Stimulated activated CD8-positive, alpha-beta memory T cell treated with anti-CD3 and anti-CD28 coated beads, Interleukin-12 subunit alpha, Interleukin-12 subunit beta, amount 100 ng/mL, for 24 hours (primary cell): ENCODE data around the gene PPP2R2C.

Experiments used
- DNase-seq: peaks from one replicate; pipeline ENCODE4 v3.0.0-alpha.2; 2020; ENCODE audit errors: extremely low read depth

PPP2R2C gene

DNA sequence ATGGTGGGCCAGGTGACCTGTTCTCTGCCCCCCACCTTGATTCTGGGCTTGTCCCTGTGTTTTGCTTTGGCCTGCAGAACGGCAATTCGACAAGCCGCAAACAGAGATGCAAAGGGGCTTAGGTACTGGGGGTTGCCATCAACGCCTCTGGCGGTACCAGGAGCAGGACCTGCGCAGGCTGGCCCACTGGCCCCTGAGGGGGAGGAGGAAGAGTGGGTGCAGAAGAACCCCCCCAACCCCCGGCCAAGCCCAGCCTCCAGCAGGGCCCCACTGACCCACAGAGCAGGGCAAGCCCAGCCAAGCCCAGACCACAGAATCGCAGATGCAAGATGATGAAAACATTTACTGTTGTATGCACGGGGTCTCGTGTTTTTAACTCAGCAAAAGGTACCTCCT is 89.4 kb downstream of the PPP2R2C start:
- DNase-seq, result no peak

DNA sequence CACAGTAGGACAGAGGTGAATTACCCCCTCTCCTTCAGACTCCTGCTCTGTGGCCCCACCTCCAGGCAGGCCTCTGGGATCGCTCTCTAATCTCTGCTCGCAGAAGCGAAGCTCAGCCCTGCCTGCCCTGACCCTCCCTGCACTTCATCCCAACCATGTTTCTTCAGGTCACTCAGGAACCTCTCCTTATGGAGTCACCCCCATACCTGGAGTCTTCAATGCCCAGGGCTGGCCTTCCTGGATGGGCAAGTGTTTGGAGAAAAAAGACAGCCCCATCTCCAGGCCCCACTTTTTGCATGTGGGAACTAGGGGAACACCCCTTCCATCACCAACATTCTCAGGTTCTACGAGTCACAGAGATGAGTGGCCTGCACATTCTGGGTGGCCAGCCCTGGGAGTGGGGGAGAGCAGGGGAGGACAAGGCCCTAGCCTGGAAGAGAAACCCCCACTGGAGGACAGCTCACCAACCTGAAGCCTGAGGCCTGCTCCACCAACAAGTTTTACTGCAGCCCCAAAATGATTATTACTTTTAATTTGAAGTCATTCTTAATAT is 90.8 kb downstream of the PPP2R2C start:
- no peak for DNase-seq

GRCh38 chr4:6380746-6381410 is 91.5 kb downstream of the PPP2R2C start:
- no peak for DNase-seq

GRCh38 chr4:6379767-6380745 is 92.4 kb downstream of the PPP2R2C start:
- no peak for DNase-seq

GRCh38 chr4:6378493-6379445 is 93.6 kb downstream of the PPP2R2C start:
- DNase-seq, result no peak

DNA sequence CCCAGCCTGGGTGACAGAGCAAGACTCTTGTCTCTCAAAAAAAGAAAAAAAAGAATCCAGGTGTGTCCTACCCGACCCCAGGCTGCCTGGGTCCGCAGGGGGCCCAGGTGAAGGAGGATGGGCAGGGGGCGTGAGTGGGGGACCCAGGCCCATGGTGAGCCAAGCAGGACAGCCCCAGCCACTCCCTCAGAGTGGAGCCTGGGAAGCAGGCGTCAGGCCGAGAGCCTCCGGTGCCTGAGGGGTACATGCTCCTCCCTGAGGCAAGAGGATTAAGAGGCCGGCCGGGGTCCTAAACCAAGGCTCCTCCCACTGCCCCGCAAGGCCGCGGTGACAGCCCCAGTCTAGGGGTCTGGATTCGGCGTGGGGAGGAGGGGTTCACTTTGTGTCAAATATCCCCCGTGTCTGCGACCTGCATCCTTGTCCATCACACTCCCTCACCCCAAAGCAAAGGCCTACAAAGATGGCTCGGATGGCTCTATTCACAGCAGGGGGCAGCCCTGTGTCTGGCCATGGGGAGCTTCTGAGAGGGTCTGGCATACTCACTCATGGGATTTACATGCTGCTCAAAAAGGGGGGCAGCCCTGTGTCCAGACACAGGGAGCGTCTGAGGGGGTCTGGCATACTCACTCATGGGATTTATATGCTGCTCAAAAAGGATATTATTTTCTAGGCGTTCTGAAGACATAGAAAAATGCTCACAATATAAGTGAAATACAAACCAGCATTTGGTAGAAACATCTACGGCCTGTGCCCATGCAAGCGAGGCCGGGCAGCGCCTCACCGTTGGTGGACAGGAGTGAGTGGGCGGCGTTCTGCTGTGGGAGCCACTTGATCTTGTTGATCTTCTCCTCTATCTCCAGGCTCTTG is 94.6 kb downstream of the PPP2R2C start:
- DNase-seq, result no peak

DNA sequence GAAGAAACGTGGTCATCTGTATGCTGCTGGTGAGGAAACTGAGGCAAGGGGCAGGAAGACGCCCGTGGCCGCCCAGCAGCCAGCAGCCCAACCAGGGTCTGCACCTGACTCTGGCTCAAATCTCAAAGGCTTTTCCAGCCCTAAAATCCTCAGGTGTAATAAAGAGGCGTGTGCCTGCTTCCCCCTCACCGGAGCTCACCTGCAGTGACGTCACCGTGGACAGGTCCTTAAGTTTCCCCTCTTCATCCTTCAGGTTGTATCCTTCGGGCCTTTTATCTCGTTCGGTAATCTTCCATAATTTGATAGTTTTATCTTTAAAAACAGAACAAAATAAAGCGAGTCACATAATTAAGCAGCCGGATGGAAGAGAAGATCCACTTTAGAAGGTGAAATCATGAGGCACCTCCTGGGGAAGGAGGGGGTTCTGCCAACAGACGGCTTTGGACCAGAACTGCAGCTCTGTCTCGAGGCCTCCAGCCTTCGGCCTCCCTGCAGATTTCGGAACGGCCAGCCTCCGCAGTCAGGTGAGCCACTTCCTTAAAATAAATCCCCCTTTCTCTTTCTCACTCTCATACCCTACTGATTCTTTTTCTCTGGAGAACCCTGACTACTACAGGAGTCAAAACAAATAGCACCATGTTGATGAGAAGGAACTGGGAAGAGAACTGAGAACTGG is 96.7 kb downstream of the PPP2R2C start:
- DNase-seq, result no peak

- no peak for DNase-seq
These were observed 97.8 kb downstream of the PPP2R2C start for GRCh38 chr4:6374575-6374974.

DNA sequence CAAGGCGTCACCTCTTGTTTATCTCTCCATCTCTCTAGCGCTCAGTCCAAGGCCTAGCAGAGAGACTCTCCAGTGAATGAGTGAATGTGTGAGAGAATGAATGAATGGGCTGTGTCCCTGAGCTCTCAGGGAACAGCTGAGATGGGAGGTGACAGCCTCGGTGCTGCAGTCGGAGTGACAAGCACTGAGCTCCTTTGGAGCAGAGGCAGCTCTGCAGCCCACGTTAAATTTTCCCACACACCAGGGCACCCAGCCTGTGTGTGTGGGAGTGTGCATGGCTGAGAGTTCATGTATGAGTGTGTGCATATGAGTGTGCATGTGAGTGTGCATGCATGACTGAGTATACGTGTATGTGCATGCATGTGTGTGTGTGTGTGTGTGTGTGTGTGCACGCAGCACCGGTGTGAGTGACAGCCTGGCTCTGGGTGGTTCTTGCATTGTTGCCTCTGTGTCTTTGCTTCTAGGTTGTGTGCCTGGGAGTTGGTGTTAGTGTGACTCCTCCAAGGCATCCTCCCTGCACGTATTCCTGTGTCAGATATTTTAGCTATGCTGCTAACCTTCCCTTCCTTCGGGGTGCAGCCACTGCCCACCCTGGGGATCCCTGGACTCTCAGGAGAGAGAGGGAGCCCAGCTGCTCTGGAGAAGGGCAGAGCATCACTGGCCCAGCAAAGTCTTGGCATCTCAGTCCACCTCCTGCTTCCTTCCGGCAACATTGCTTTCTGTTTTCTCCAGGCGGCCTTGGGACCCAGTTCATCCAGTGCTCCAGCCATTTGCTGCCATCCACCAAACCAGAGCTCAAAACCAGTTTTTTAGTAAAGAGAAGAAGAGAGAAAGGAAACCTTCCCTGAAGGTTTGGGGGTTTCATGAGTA is 98.6 kb downstream of the PPP2R2C start:
- DNase-seq, result no peak

GRCh38 chr4:6372649-6373525 is 99.5 kb downstream of the PPP2R2C start:
- DNase-seq, result no peak

DNA sequence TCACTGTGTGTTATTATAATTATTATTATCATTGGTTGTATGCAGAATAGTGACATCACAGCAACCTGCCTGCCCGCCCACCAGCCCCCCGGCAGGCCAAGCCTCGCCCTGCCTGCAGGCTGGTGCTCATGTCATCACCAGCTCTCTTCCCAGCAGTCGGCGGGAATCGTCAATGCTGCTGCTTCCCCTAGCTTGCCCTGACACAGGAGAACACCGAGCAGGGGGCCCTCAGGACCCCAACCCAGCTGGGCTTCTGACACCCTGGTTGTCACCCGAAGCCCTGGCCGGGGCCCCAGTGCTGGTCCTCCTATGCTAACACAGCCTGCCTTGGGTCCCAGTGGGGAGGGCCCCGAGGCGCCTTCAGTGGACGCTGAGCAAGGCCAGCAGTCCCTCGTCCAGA is 100.6 kb downstream of the PPP2R2C start:
- DNase-seq, result no peak

- DNase-seq, result no peak
These were observed 101.1 kb downstream of the PPP2R2C start for GRCh38 chr4:6371271-6371670.

DNA sequence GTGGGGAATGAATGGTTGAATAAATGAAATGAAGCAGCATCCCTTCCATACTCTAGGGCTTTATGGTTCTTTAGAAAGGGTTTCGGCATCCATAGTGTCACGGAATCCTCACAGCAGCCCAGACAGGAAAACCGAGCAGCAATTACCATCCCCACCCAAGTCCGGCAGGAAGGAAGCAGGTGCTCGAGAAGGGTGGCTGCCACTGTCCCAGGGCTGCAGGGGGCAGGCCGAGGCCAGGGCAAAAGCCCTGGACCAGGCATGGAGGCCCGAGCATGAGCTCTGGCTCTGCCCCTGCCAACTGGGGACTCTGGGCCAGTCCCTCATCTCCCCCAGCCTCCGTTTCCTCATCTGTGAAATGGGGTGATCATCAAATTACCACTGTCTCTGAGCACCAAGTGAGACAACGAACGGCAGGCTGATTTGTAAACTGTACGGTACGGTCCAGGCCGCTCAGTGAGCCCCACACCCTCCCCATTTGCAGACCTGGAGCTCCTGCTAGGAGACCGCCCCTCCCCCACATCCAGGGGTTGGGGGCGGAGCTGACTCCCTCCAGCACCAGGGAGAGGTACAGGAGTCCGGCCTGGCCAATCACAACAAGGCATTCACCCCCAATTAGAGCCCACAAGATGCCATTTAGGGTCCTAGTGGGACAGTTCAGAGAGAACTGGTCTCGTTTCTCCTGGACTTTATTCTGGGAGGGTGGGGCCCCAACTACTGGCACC is 102.3 kb downstream of the PPP2R2C start:
- DNase-seq, result no peak

- DNase-seq, result no peak
These were observed 102.9 kb downstream of the PPP2R2C start for GRCh38 chr4:6369511-6369910.

DNA sequence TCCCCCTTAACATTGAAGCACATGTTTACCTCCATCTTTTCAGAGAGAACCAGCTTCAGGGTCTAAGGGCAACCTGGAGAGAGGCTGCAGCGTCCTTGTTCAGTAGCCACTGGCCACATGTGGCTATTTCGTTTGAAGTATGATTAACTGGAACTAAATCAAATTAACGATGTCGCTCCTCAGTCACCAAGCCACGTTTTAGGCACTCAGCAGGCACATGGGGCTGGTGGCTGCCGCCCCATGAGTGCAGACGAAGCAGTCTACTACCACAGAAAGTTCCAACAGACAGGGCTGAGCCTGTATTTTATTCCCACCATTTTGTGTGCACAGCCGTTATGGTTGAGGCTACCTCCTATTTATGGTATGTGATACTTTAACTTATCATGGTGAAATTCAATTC is 103.4 kb downstream of the PPP2R2C start:
- no peak for DNase-seq

GRCh38 chr4:6368601-6369000 is 103.8 kb downstream of the PPP2R2C start:
- DNase-seq, result no peak

- DNase-seq, result no peak
These were observed 104.3 kb downstream of the PPP2R2C start for GRCh38 chr4:6368096-6368495.
